OCI-LY1 (cell line): ENCODE data around the gene SLIT3.

Experiments used
- EZH2 ChIP-seq: fragments of 200-600 bp; sonication (generic), shearing (Covaris generic); IDR thresholded peaks from 2 replicates; pipeline ENCODE4 v1.8.0; 2017; ENCODE audit warnings: borderline replicate concordance, mixed run types, mild to moderate bottlenecking, antibody characterized with exemption, low read length, moderate library complexity, mixed read lengths
- TF ChIP-seq, protein P1 (sequence below): fragments of 200-600 bp; sonication (generic), shearing (Covaris generic); IDR thresholded peaks from 2 replicates; pipeline ENCODE4 v1.5.1; 2017; ENCODE audit warnings: mild to moderate bottlenecking, antibody characterized with exemption, low read length, moderate library complexity, mixed read lengths

GRCh38 chr5:169169783-169170182 is 131.2 kb downstream of the SLIT3 start:
- TF ChIP-seq, protein P1, sequence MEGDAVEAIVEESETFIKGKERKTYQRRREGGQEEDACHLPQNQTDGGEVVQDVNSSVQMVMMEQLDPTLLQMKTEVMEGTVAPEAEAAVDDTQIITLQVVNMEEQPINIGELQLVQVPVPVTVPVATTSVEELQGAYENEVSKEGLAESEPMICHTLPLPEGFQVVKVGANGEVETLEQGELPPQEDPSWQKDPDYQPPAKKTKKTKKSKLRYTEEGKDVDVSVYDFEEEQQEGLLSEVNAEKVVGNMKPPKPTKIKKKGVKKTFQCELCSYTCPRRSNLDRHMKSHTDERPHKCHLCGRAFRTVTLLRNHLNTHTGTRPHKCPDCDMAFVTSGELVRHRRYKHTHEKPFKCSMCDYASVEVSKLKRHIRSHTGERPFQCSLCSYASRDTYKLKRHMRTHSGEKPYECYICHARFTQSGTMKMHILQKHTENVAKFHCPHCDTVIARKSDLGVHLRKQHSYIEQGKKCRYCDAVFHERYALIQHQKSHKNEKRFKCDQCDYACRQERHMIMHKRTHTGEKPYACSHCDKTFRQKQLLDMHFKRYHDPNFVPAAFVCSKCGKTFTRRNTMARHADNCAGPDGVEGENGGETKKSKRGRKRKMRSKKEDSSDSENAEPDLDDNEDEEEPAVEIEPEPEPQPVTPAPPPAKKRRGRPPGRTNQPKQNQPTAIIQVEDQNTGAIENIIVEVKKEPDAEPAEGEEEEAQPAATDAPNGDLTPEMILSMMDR, result no peak
- TF ChIP-seq EZH2, result no peak
